D721Med (cell line): ENCODE results near the gene SLC27A1.
"Not testable (repeated sequence)": the region's sequence is repeated elsewhere in the genome, so short reads cannot be mapped to it uniquely, and the experiment has no call there.

Experiments
- DNase-seq: peaks from one replicate; pipeline ENCODE4 v3.0.0; 2011; ENCODE audit warnings: low spot score; ENCODE audit not compliant: insufficient read length
- FAIRE-seq: peaks from 2 replicates; lab custom pipeline; 2011; peaks lifted over from hg19 to GRCh38; lab: Jason Lieb, UNC
- CTCF ChIP-seq: IDR thresholded peaks from 2 replicates; pipeline ENCODE4 v1.5.1; 2012; ENCODE audit warnings: mild to moderate bottlenecking, control low read depth; ENCODE audit not compliant: insufficient read depth; ENCODE audit errors: missing control alignments

The SLC27A1 gene

GRCh38 chr19:17550076-17550667, 79.8 kb downstream of the SLC27A1 start:
- no peak for TF ChIP-seq CTCF
- no peak for FAIRE-seq

GRCh38 chr19:17552735-17553134, 82.4 kb downstream of the SLC27A1 start:
- not testable (repeated sequence) for DNase-seq, FAIRE-seq

More at GRCh38 chr19:17550076-17550667, 79.8 kb downstream of the SLC27A1 start:
- no peak for DNase-seq

GRCh38 chr19:17553256-17553655, 82.9 kb downstream of the SLC27A1 start:
- DNase-seq (no peak), FAIRE-seq (no peak)
- no peak for TF ChIP-seq CTCF

- DNase-seq (no peak), FAIRE-seq (no peak)
- no peak for TF ChIP-seq CTCF
Observed at GRCh38 chr19:17554968-17555479, 84.7 kb downstream of the SLC27A1 start.

GRCh38 chr19:17555480-17555928, 85.2 kb downstream of the SLC27A1 start, which contains the start of gene COLGALT1:
Gene COLGALT1 (plus strand): TSS chr19:17555649. CDS start chr19:17555714, 65 bp downstream.
- FAIRE-seq: no peak
- no peak for TF ChIP-seq CTCF
- peak; percentile 84 for DNase-seq
